HepG2 (cell line): ENCODE results near the gene CTDNEP1. TPM values are rescaled to one million over a fixed set of nuclear protein-coding genes. Genes with fewer than 3 reads are reported as not detected.

Source experiments
- ATF7 ChIP-seq, 2 experiments: fragments of 450-650 bp in 1 of 2; sonication (generic) in 1 of 2; formaldehyde crosslinking in 1 of 2; IDR thresholded peaks; 2 replicates each; pipeline versions ENCODE4 v1.4.0 to v1.6.1; 2016 to 2020; ENCODE audit warnings: antibody characterized with exemption in 1 of 2, mild to moderate bottlenecking in 1 of 2, missing genetic modification reagents in 1 of 2
- HDAC1 ChIP-seq: sonication (generic); formaldehyde crosslinking; IDR thresholded peaks from 2 replicates; pipeline ENCODE4 v1.5.1; 2020; ENCODE audit warnings: mild to moderate bottlenecking, missing genetic modification reagents
- HNRNPUL1 ChIP-seq: fragments of 200-400 bp; formaldehyde crosslinking; IDR thresholded peaks from 2 replicates; pipeline ENCODE4 v1.6.1; 2017; ENCODE audit warnings: low read depth, mild to moderate bottlenecking, low read length, moderate library complexity
- JUND ChIP-seq: sonication (generic); formaldehyde crosslinking; IDR thresholded peaks from 2 replicates; pipeline ENCODE4 v1.8.0; 2022; ENCODE audit warnings: mild to moderate bottlenecking, missing genetic modification reagents
- TMF1 ChIP-seq: sonication (generic); formaldehyde crosslinking; IDR thresholded peaks from 2 replicates; pipeline ENCODE4 v1.8.1; 2022; ENCODE audit warnings: low read depth, missing genetic modification reagents
- ZBTB1 ChIP-seq: sonication (generic); formaldehyde crosslinking; IDR thresholded peaks from 2 replicates; pipeline ENCODE4 v1.4.0; 2020; ENCODE audit warnings: missing genetic modification reagents, borderline replicate concordance
- ZNF577 ChIP-seq: sonication (generic); formaldehyde crosslinking; IDR thresholded peaks from 2 replicates; pipeline ENCODE4 v1.4.0; 2020; ENCODE audit warnings: mild to moderate bottlenecking, low read depth, missing genetic modification reagents, borderline replicate concordance
- ZNF761 ChIP-seq: sonication (generic); formaldehyde crosslinking; conservative IDR thresholded peaks from 2 replicates; pipeline ENCODE4 v1.4.0; 2020; ENCODE audit warnings: mild to moderate bottlenecking, missing genetic modification reagents
- polyA plus RNA-seq, 8 experiments: library from polyadenylated mRNA; depleted of rRNA in 3 of 8; stranded (reverse) in 7 of 8; unstranded in 1 of 8; fragments of >200 nt; fragmentation: Illumina TruSeq in 4 of 8; extraction: Trizol in 4 of 8; gene quantifications; 2 replicates each; pipeline versions ENCODE4 v1.2.1 to v1.2.3, GENCODE V29; 2011 to 2016; ENCODE audit warnings: low read depth in 4 of 8, missing spikeins in 1 of 8, mixed read lengths in 1 of 8; ENCODE audit not compliant: insufficient read depth in 1 of 8
- total RNA-seq, 5 experiments: library from RNA; depleted of rRNA; stranded (reverse); fragments of >200 nt; fragmentation: Illumina TruSeq; extraction: Trizol; gene quantifications; 2 replicates each; pipeline ENCODE4 v1.2.3, GENCODE V29; 2016; ENCODE audit warnings: low read depth in 1 of 5
- TF ChIP-seq, protein P1 (sequence below): sonication (generic); formaldehyde crosslinking; conservative IDR thresholded peaks from 2 replicates; pipeline ENCODE4 v1.4.0; 2020; ENCODE audit warnings: missing genetic modification reagents
- TF ChIP-seq, protein P2 (sequence below): sonication (generic); formaldehyde crosslinking; conservative IDR thresholded peaks from 2 replicates; pipeline ENCODE4 v1.4.0; 2020; ENCODE audit warnings: missing genetic modification reagents
- TF ChIP-seq, protein P3 (sequence below): sonication (generic); formaldehyde crosslinking; IDR thresholded peaks from 2 replicates; pipeline ENCODE4 v1.5.0; 2020; ENCODE audit warnings: missing genetic modification reagents
- TF ChIP-seq, protein P4 (sequence below): sonication (generic); formaldehyde crosslinking; IDR thresholded peaks from 2 replicates; pipeline ENCODE4 v1.4.0; 2020; ENCODE audit warnings: missing genetic modification reagents
- TF ChIP-seq, protein P5 (sequence below): sonication (generic); formaldehyde crosslinking; IDR thresholded peaks from 2 replicates; pipeline ENCODE4 v1.9.0; 2021; ENCODE audit warnings: mild to moderate bottlenecking, missing genetic modification reagents

The CTDNEP1 gene
- total and polyA plus RNA-seq, 2 of the 13 experiments (the other 11 are each of a cell fraction or from before 2014, with no cell fraction given) = 19.8 to 118 TPM

DNA sequence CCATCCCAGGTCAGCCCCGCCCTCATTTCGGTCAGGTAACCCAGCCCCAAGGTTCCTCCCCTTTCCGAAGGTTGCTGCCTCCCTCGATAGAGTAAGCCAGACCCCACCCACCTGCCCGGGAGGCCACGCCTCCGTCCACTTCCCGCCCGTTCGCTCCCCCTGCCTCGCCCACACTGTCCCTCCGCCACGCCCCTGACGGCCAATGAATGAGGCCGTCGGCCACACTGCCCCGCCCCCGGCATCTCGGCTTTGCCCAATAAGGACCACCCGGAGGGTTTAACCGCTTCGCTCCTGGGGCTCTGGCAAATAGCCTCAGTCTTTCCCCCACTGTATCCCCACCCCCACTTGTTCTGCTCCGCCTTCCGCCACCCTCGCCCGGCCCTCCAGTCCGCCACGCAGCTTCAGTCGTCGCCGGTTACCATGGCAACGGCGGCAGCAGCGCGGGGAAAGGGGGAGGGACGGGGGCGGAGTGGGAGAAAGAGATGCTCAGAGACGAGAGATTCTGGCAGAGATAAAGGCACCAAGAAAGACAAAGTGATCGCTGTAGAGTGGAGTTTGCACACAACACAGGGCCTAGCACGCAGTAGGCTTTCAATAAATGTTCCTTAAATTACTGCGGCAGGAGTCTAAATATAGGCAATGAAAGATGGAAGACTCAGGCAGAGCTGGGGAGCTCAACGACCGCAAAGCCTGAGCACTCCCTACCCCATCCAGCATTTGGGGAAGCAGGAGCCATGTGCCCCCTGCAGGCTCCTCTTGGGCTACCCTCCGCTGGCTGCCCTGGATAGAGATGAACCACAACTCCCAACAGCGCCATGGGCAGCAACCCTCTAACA lies 37.0 kb downstream of the CTDNEP1 start (continued):
- TF ChIP-seq, protein P1, sequence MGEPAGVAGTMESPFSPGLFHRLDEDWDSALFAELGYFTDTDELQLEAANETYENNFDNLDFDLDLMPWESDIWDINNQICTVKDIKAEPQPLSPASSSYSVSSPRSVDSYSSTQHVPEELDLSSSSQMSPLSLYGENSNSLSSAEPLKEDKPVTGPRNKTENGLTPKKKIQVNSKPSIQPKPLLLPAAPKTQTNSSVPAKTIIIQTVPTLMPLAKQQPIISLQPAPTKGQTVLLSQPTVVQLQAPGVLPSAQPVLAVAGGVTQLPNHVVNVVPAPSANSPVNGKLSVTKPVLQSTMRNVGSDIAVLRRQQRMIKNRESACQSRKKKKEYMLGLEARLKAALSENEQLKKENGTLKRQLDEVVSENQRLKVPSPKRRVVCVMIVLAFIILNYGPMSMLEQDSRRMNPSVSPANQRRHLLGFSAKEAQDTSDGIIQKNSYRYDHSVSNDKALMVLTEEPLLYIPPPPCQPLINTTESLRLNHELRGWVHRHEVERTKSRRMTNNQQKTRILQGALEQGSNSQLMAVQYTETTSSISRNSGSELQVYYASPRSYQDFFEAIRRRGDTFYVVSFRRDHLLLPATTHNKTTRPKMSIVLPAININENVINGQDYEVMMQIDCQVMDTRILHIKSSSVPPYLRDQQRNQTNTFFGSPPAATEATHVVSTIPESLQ (CRISPR knock-in tag) = no peak
- TF ChIP-seq JUND (CRISPR knock-in tag) (no peak), ZNF761 (CRISPR knock-in tag) (peak; percentile 82; the same call in 1 of the 2 replicates), ZNF577 (CRISPR knock-in tag) (no peak), TMF1 (CRISPR knock-in tag) (no peak), HNRNPUL1 (no peak), ATF7 (IDR thresholded peaks at IDR 0.05) (no peak), ATF7 (CRISPR knock-in tag; IDR thresholded peaks at IDR 0.05) (no peak), ZBTB1 (CRISPR knock-in tag) (no peak), HDAC1 (CRISPR knock-in tag) (peak; percentile 18; the same call in 1 of the 2 replicates)
- TF ChIP-seq, protein P2, sequence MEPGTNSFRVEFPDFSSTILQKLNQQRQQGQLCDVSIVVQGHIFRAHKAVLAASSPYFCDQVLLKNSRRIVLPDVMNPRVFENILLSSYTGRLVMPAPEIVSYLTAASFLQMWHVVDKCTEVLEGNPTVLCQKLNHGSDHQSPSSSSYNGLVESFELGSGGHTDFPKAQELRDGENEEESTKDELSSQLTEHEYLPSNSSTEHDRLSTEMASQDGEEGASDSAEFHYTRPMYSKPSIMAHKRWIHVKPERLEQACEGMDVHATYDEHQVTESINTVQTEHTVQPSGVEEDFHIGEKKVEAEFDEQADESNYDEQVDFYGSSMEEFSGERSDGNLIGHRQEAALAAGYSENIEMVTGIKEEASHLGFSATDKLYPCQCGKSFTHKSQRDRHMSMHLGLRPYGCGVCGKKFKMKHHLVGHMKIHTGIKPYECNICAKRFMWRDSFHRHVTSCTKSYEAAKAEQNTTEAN (CRISPR knock-in tag) = 0 out of 2 replicates have a peak, but pooled peaks have one; percentile 4
- TF ChIP-seq, protein P3, sequence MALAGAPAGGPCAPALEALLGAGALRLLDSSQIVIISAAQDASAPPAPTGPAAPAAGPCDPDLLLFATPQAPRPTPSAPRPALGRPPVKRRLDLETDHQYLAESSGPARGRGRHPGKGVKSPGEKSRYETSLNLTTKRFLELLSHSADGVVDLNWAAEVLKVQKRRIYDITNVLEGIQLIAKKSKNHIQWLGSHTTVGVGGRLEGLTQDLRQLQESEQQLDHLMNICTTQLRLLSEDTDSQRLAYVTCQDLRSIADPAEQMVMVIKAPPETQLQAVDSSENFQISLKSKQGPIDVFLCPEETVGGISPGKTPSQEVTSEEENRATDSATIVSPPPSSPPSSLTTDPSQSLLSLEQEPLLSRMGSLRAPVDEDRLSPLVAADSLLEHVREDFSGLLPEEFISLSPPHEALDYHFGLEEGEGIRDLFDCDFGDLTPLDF (CRISPR knock-in tag) = no peak; the same call in 1 of the 2 replicates
- TF ChIP-seq, protein P4, sequence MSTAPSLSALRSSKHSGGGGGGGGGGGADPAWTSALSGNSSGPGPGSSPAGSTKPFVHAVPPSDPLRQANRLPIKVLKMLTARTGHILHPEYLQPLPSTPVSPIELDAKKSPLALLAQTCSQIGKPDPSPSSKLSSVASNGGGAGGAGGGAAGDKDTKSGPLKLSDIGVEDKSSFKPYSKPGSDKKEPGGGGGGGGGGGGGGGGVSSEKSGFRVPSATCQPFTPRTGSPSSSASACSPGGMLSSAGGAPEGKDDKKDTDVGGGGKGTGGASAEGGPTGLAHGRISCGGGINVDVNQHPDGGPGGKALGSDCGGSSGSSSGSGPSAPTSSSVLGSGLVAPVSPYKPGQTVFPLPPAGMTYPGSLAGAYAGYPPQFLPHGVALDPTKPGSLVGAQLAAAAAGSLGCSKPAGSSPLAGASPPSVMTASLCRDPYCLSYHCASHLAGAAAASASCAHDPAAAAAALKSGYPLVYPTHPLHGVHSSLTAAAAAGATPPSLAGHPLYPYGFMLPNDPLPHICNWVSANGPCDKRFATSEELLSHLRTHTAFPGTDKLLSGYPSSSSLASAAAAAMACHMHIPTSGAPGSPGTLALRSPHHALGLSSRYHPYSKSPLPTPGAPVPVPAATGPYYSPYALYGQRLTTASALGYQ (CRISPR knock-in tag) = no peak
- TF ChIP-seq, protein P5, sequence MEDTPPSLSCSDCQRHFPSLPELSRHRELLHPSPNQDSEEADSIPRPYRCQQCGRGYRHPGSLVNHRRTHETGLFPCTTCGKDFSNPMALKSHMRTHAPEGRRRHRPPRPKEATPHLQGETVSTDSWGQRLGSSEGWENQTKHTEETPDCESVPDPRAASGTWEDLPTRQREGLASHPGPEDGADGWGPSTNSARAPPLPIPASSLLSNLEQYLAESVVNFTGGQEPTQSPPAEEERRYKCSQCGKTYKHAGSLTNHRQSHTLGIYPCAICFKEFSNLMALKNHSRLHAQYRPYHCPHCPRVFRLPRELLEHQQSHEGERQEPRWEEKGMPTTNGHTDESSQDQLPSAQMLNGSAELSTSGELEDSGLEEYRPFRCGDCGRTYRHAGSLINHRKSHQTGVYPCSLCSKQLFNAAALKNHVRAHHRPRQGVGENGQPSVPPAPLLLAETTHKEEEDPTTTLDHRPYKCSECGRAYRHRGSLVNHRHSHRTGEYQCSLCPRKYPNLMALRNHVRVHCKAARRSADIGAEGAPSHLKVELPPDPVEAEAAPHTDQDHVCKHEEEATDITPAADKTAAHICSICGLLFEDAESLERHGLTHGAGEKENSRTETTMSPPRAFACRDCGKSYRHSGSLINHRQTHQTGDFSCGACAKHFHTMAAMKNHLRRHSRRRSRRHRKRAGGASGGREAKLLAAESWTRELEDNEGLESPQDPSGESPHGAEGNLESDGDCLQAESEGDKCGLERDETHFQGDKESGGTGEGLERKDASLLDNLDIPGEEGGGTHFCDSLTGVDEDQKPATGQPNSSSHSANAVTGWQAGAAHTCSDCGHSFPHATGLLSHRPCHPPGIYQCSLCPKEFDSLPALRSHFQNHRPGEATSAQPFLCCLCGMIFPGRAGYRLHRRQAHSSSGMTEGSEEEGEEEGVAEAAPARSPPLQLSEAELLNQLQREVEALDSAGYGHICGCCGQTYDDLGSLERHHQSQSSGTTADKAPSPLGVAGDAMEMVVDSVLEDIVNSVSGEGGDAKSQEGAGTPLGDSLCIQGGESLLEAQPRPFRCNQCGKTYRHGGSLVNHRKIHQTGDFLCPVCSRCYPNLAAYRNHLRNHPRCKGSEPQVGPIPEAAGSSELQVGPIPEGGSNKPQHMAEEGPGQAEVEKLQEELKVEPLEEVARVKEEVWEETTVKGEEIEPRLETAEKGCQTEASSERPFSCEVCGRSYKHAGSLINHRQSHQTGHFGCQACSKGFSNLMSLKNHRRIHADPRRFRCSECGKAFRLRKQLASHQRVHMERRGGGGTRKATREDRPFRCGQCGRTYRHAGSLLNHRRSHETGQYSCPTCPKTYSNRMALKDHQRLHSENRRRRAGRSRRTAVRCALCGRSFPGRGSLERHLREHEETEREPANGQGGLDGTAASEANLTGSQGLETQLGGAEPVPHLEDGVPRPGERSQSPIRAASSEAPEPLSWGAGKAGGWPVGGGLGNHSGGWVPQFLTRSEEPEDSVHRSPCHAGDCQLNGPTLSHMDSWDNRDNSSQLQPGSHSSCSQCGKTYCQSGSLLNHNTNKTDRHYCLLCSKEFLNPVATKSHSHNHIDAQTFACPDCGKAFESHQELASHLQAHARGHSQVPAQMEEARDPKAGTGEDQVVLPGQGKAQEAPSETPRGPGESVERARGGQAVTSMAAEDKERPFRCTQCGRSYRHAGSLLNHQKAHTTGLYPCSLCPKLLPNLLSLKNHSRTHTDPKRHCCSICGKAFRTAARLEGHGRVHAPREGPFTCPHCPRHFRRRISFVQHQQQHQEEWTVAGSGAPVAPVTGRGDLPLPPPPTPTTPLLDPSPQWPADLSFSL (CRISPR knock-in tag) = no peak
